Osteocyte (in vitro differentiated cells): ENCODE measurements around the gene PAPSS1. TPM values are rescaled to one million over a fixed set of nuclear protein-coding genes. Genes with fewer than 3 reads are reported as not detected.

Experiments used
- DNase-seq: peaks from one replicate; pipeline ENCODE4 v3.0.0; 2021; ENCODE audit warnings: mixed read lengths; ENCODE audit not compliant: unreplicated experiment; ENCODE audit errors: extremely low spot score
- H3K27ac Mint-ChIP-seq: one replicate; pipeline ENCODE4 v1.8.0; 2021; ENCODE audit warnings: mild to moderate bottlenecking, mixed read lengths; ENCODE audit not compliant: unreplicated experiment
- H3K27me3 Mint-ChIP-seq: one replicate; pipeline ENCODE4 v1.8.0; 2021; ENCODE audit warnings: mixed read lengths; ENCODE audit not compliant: unreplicated experiment
- H3K36me3 Mint-ChIP-seq: one replicate; pipeline ENCODE4 v1.8.0; 2021; ENCODE audit warnings: mixed read lengths; ENCODE audit not compliant: unreplicated experiment
- H3K4me1 Mint-ChIP-seq: one replicate; pipeline ENCODE4 v1.8.0; 2021; ENCODE audit warnings: mixed read lengths; ENCODE audit not compliant: unreplicated experiment
- H3K4me3 Mint-ChIP-seq: one replicate; pipeline ENCODE4 v1.8.0; 2021; ENCODE audit warnings: mild to moderate bottlenecking, moderate library complexity, mixed read lengths; ENCODE audit not compliant: unreplicated experiment
- H3K9me3 Mint-ChIP-seq: one replicate; pipeline ENCODE4 v1.8.0; 2021; ENCODE audit warnings: mixed read lengths; ENCODE audit not compliant: unreplicated experiment
- total RNA-seq: library from RNA; stranded (reverse); gene quantifications from 2 replicates; pipeline ENCODE4 v1.2.1, GENCODE V29; 2021
- TF ChIP-seq, protein P1 (sequence below): fragments of 200-600 bp; sonication (generic); IDR thresholded peaks from 2 replicates; pipeline ENCODE4 v1.5.0; 2021; ENCODE audit warnings: antibody characterized with exemption, mild to moderate bottlenecking, moderate library complexity

PAPSS1 gene
- total RNA-seq, 1 donor from 2014 or later, result 82.6 TPM

DNA sequence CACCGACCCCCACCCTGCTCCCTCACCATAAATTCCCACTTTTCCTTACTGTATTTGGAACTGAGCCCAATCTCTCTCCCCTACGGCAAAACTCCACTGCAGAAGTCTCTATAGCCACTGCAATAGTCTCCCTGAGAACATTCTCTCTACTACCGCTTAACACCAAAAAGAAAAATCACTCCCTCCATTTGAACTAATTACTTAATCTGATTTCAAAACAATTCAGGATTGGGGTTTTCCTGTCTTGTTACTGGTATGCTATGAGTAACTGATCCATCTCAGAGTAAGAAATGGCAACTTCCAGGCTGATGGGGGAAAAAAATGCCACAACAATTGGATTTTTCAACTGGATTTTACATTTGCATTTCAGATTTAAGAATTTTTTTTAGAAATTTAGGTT is 5.8 kb downstream of the PAPSS1 start:
- no peaks in the 10 kb centered on the region for H3K27me3 Mint-ChIP-seq
- no peaks in the 10 kb centered on the region for H3K9me3 Mint-ChIP-seq
- no peak overlapping the region for H3K4me3 Mint-ChIP-seq
- H3K27ac Mint-ChIP-seq, result peak overlapping the region; percentile 39
- H3K4me1 Mint-ChIP-seq, result peaks cover 55% of the 10 kb centered on the region
- TF ChIP-seq, protein P1, sequence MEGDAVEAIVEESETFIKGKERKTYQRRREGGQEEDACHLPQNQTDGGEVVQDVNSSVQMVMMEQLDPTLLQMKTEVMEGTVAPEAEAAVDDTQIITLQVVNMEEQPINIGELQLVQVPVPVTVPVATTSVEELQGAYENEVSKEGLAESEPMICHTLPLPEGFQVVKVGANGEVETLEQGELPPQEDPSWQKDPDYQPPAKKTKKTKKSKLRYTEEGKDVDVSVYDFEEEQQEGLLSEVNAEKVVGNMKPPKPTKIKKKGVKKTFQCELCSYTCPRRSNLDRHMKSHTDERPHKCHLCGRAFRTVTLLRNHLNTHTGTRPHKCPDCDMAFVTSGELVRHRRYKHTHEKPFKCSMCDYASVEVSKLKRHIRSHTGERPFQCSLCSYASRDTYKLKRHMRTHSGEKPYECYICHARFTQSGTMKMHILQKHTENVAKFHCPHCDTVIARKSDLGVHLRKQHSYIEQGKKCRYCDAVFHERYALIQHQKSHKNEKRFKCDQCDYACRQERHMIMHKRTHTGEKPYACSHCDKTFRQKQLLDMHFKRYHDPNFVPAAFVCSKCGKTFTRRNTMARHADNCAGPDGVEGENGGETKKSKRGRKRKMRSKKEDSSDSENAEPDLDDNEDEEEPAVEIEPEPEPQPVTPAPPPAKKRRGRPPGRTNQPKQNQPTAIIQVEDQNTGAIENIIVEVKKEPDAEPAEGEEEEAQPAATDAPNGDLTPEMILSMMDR, result no peak
- peaks cover 14% of the 10 kb centered on the region for H3K36me3 Mint-ChIP-seq
- DNase-seq, result no peak

DNA sequence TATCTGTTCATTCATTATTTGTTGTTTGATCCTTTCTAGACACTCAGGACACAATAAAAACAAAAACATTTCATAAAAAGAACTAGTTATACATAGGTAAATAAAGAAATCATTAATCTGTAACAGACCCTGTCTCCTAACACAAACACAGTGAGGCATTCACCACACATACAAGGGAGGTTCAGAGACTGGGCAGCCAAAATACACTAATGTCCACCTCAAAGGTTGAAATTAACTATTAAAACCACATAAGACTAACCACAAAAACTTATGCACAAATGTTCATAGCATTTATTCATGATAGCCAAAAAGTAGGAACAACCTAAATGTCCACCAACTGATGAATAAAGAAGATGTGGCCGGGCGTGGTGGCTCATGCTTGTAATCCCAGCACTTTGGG is 7.8 kb downstream of the PAPSS1 start:
- H3K27me3 Mint-ChIP-seq, result no peaks in the 10 kb centered on the region
- DNase-seq, result no peak
- H3K36me3 Mint-ChIP-seq, result peaks cover 18% of the 10 kb centered on the region
- no peak overlapping the region for H3K27ac Mint-ChIP-seq
- H3K4me3 Mint-ChIP-seq, result no peak overlapping the region
- peaks cover 6% of the 10 kb centered on the region for H3K9me3 Mint-ChIP-seq
- TF ChIP-seq, protein P1, result no peak
- peaks cover 35% of the 10 kb centered on the region for H3K4me1 Mint-ChIP-seq

DNA sequence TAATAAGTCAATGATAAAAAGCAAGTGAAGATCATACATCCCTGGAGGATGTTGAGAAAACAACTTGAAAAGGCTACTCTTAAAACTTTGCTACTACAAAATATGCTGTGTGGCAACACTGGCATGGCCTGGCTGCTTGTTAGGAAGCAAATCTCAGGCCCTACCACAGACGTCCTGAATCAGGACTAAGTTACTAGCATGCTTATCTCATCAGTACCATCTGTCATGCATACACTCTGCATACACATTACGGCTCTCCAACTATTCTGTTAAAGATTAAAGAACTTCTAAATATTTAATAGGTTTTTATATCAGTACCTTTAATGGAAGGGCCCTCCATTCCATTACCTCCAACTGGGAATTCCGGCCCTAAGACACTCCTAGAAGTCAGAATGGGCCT is 8.2 kb downstream of the PAPSS1 start:
- DNase-seq, result no peak
- Mint-ChIP-seq H3K27ac (no peak overlapping the region), H3K4me1 (peaks cover 34% of the 10 kb centered on the region), H3K36me3 (peaks cover 18% of the 10 kb centered on the region), H3K9me3 (peaks cover 6% of the 10 kb centered on the region), H3K4me3 (no peak overlapping the region), H3K27me3 (no peaks in the 10 kb centered on the region)
- TF ChIP-seq, protein P1, result no peak

DNA sequence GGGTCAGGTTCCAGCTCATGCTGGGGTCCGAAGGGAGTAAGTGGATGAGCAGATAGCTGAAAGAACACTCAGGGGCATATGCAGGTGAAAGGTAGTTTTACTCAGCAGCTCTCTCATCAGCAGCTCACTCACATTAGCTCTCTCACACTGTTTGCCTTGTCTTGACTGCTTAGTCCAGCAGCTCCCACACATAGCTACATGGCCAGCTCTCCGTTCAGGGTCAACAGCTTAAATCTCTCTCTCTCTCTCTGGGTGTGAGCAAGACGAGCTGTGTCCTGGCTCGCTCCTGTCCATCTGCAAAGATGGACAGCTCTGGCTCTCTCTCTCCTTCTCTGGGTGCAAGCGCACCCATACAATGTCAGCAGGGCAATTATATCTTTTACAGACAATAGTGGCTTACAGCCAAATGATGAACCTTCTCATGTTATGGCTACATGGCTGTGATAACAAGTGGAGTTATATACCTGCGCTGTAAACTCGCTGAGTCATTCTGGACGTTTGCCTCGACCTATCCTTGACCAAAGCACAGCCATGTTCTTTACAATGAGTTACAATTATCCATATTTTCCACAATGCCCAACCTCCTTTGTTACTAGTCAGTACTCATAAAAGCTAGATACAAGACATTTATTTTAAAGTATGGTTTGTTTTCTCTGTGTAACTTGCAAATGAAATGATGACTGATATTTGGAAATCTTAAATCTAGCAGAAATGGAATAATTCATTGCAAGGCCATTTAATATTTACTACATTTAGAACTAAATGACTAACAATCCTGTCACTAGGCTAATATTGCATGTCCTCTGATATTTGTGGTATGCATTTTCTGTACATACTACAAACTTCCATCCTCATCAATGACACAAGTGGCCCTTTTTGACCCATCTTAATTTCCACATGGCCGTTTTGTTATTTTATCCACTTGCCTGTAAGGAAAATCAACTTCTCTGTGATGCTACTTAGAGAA is 9.3 kb downstream of the PAPSS1 start:
- DNase-seq, result no peak
- Mint-ChIP-seq H3K36me3 (peaks cover 23% of the 10 kb centered on the region), H3K27ac (no peak overlapping the region), H3K9me3 (peaks cover 14% of the 10 kb centered on the region), H3K4me1 (peaks cover 25% of the 10 kb centered on the region), H3K27me3 (no peaks in the 10 kb centered on the region), H3K4me3 (no peak overlapping the region)
- TF ChIP-seq, protein P1, result no peak

DNA sequence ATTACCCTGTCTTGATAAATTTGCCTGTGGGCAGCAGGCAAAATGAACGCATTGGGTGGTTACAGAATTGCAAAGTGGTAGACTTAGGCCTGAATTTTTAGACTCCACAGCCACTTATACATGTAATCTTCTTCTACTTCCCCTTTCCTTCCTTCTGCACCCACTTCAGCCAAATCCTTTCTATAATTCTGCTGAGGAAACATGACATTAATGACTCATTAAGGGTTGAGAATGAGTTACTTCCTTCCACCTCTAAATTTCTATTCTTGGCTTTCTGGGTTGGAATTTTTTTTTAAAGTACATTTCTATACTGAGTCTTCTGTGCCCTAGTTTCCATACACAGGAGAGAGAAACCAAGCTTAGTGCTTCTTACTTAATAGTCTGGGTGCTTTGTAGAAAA is 10.1 kb downstream of the PAPSS1 start:
- TF ChIP-seq, protein P1, result no peak
- H3K36me3 Mint-ChIP-seq, result peaks cover 30% of the 10 kb centered on the region
- no peak for DNase-seq
- peaks cover 21% of the 10 kb centered on the region for H3K4me1 Mint-ChIP-seq
- no peak overlapping the region for H3K27ac Mint-ChIP-seq
- H3K27me3 Mint-ChIP-seq, result no peaks in the 10 kb centered on the region
- H3K4me3 Mint-ChIP-seq, result no peak overlapping the region
- H3K9me3 Mint-ChIP-seq, result peaks cover 21% of the 10 kb centered on the region
